ENCODE measurements around the gene NUDT21. TPM values are rescaled to one million over a fixed set of nuclear protein-coding genes. Genes with fewer than 3 reads are reported as not detected.

Gene NUDT21
- total RNA-seq, 2 experiments from 2014 or later, result 296 to 306 TPM

- H3K27ac Mint-ChIP-seq, result no peak overlapping the region
- H3K36me3 Mint-ChIP-seq (ENCODE audit: low read depth), result peaks cover 3% of the 10 kb centered on the region
Observed at GRCh38 chr16:56488035-56488434, 36.9 kb upstream of the NUDT21 start.

DNA sequence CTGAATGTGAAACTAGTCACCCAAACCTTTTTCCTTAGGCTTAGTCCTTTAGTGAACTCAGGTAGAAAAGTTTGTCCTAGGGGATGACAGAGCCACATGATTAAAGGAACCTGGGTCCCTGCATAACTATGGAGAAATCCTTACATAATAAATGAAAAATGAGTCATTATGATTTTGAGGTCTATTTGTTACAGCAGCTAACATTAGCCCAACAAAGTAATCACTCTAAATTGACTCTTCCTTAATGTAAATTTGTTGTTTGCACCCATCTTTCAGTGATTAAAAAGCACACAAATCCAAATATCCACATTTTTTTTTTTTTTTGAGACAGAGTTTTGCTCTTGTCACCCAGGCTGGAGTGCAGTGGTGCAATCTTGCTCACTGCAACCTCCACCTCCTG, 32.3 kb upstream of the NUDT21 start:
- Mint-ChIP-seq H3K27me3 (no peaks in the 10 kb centered on the region), H3K4me3 (no peak overlapping the region), H3K36me3 (ENCODE audit: low read depth) (peaks cover 13% of the 10 kb centered on the region), H3K27ac (no peak overlapping the region), H3K9me3 (no peaks in the 10 kb centered on the region), H3K4me1 (ENCODE audit: low read depth) (peaks cover 9% of the 10 kb centered on the region)
- ChIA-PET POLR2A (no interaction called here), CTCF (interaction anchor here (0.7 kb wide), 1 partner anchor 34 kb away, joined by 3 read pairs; no protein-coding TSS in a partner anchor)
- DNase-seq (no peak), ATAC-seq (no peak)
- intact Hi-C loops (cut with micrococcal nuclease), result no loop called here
- no peak for TF ChIP-seq CTCF (IDR thresholded peaks at IDR 0.05)

More at GRCh38 chr16:56488035-56488434, 36.9 kb upstream of the NUDT21 start:
- Mint-ChIP-seq H3K4me3 (no peak overlapping the region), H3K9me3 (no peaks in the 10 kb centered on the region), H3K4me1 (ENCODE audit: low read depth) (no peaks in the 10 kb centered on the region), H3K27me3 (no peaks in the 10 kb centered on the region)
- intact Hi-C loops (cut with micrococcal nuclease), result no loop called here
- CTCF ChIA-PET, result interaction anchor here (0.7 to 1.8 kb wide), 3 partner anchors 8 to 27 kb away, joined by 3 to 5 read pairs (median 3); no protein-coding TSS in a partner anchor
- DNase-seq (no peak), ATAC-seq (no peak)
- POLR2A ChIA-PET, result no interaction called here
- TF ChIP-seq CTCF (IDR thresholded peaks at IDR 0.05), result no peak

- no peak overlapping the region for H3K4me3 Mint-ChIP-seq
- TF ChIP-seq CTCF (IDR thresholded peaks at IDR 0.05), result no peak
- H3K4me1 Mint-ChIP-seq (ENCODE audit: low read depth), result peaks cover 13% of the 10 kb centered on the region
- H3K36me3 Mint-ChIP-seq (ENCODE audit: low read depth), result peaks cover 13% of the 10 kb centered on the region
- no peak for ATAC-seq
- intact Hi-C loops (cut with micrococcal nuclease), result no loop called here
- H3K9me3 Mint-ChIP-seq, result no peaks in the 10 kb centered on the region
- POLR2A ChIA-PET, result interaction anchor here (1.7 kb wide), 1 partner anchor 30 kb away, joined by 3 read pairs; no protein-coding TSS in a partner anchor
- CTCF ChIA-PET, result interaction anchor here (0.7 kb wide), 1 partner anchor 34 kb away, joined by 3 read pairs; no protein-coding TSS in a partner anchor
- no peaks in the 10 kb centered on the region for H3K27me3 Mint-ChIP-seq
- DNase-seq, result no peak
- H3K27ac Mint-ChIP-seq, result no peak overlapping the region
Observed at GRCh38 chr16:56482683-56483236, 31.6 kb upstream of the NUDT21 start.

- Mint-ChIP-seq H3K27me3 (no peaks in the 10 kb centered on the region), H3K27ac (peak overlapping the region; percentile 54), H3K4me1 (ENCODE audit: low read depth) (peaks cover 23% of the 10 kb centered on the region), H3K36me3 (ENCODE audit: low read depth) (peaks cover 24% of the 10 kb centered on the region), H3K9me3 (no peaks in the 10 kb centered on the region), H3K4me3 (no peak overlapping the region)
- no peak for TF ChIP-seq CTCF (IDR thresholded peaks at IDR 0.05)
- CTCF ChIA-PET, result interaction anchor here (1.6 kb wide), 1 partner anchor 33 kb away, joined by 5 read pairs; no protein-coding TSS in a partner anchor
- intact Hi-C loops (cut with micrococcal nuclease), result no loop called here
- POLR2A ChIA-PET, result interaction anchor here (0.6 to 1.7 kb wide), 2 partner anchors 14 to 29 kb away, joined by 3 read pairs; no protein-coding TSS in a partner anchor
- no peak for ATAC-seq
- no peak for DNase-seq
Observed at GRCh38 chr16:56481468-56482122, 30.5 kb upstream of the NUDT21 start.
